NOMO-1 (cell line): ENCODE data around the gene PAPSS1.
A peak's percentile ranks its signal among the peaks of the same experiment; 100 is the strongest.

Experiments used
- DNase-seq, 2 experiments: peaks; one replicate each; lab custom pipeline; 2025; ENCODE audit not compliant: unreplicated experiment in 2 of 2; lab: John Stamatoyannopoulos, UW

PAPSS1 gene

GRCh38 chr4:107631560-107631959, 88.5 kb downstream of the PAPSS1 start:
- no peak for DNase-seq

- no peak for DNase-seq
Measured at GRCh38 chr4:107630185-107630705, 89.8 kb downstream of the PAPSS1 start.

- no peak for DNase-seq
Measured at GRCh38 chr4:107629318-107629717, 90.7 kb downstream of the PAPSS1 start.

- no peak for DNase-seq
Measured at GRCh38 chr4:107625391-107625902, 94.6 kb downstream of the PAPSS1 start.

- no peak for DNase-seq
Measured at GRCh38 chr4:107624024-107624423, 96.0 kb downstream of the PAPSS1 start.

GRCh38 chr4:107622006-107622405, 98.0 kb downstream of the PAPSS1 start:
- DNase-seq = no peak

- DNase-seq = no peak
Measured at GRCh38 chr4:107619731-107620130, 100.3 kb downstream of the PAPSS1 start.

GRCh38 chr4:107619066-107619465, 101.0 kb downstream of the PAPSS1 start:
- DNase-seq = no peak

- no peak for DNase-seq
Measured at GRCh38 chr4:107618656-107619055, 101.4 kb downstream of the PAPSS1 start.

- no peak for DNase-seq
Measured at GRCh38 chr4:107616838-107617389, 103.1 kb downstream of the PAPSS1 start.

GRCh38 chr4:107615809-107616208, 104.2 kb downstream of the PAPSS1 start:
- no peak for DNase-seq

- DNase-seq = no peak
Measured at GRCh38 chr4:107603430-107603829, 116.6 kb downstream of the PAPSS1 start.

- no peak for DNase-seq
Measured at GRCh38 chr4:107600983-107601382, 119.1 kb downstream of the PAPSS1 start.

GRCh38 chr4:107600436-107600835, 119.6 kb downstream of the PAPSS1 start:
- DNase-seq = no peak

GRCh38 chr4:107599841-107600240, 120.2 kb downstream of the PAPSS1 start:
- DNase-seq = no peak

- no peak for DNase-seq
Measured at GRCh38 chr4:107593230-107593629, 126.8 kb downstream of the PAPSS1 start.

GRCh38 chr4:107592519-107592918, 127.5 kb downstream of the PAPSS1 start:
- peak; percentile 73 to 99 for DNase-seq

GRCh38 chr4:107589269-107589668, 130.8 kb downstream of the PAPSS1 start:
- no peak for DNase-seq

GRCh38 chr4:107586371-107586770, 133.7 kb downstream of the PAPSS1 start:
- DNase-seq = no peak

GRCh38 chr4:107579099-107579498, 140.9 kb downstream of the PAPSS1 start:
- DNase-seq = no peak

GRCh38 chr4:107578321-107578720, 141.7 kb downstream of the PAPSS1 start:
- no peak for DNase-seq

- no peak for DNase-seq
Measured at GRCh38 chr4:107577743-107578142, 142.3 kb downstream of the PAPSS1 start.

- no peak for DNase-seq
Measured at GRCh38 chr4:107575243-107575642, 144.8 kb downstream of the PAPSS1 start.
